GM20431 (cell line): ENCODE results near the gene TFCP2L1.
"Not testable (repeated sequence)": the region's sequence is repeated elsewhere in the genome, so short reads cannot be mapped to it uniquely, and the experiment has no call there.

Source experiments
- in situ Hi-C: fragments of 300-500 bp; cut with MseI, MboI; formaldehyde crosslinking; loops from one replicate; pipeline ENCODE4 v1.15.0; 2020; ENCODE audit warnings: low sequenced_read_pairs; ENCODE audit not compliant: unreplicated experiment

Gene TFCP2L1

GRCh38 chr2:121284463-121285449 is at the start of gene TFCP2L1:
TFCP2L1 (minus strand) TSS chr2:121285202; CDS start chr2:121285109, 93 bp downstream.
- in situ Hi-C loops: no loop called here

GRCh38 chr2:121333834-121334558 is 49.0 kb upstream of the TFCP2L1 start:
- in situ Hi-C loops: no loop called here

GRCh38 chr2:121333231-121333630 is 48.2 kb upstream of the TFCP2L1 start:
- in situ Hi-C loops: no loop called here

GRCh38 chr2:121331324-121331723 is 46.3 kb upstream of the TFCP2L1 start:
- in situ Hi-C loops: not testable (repeated sequence)

GRCh38 chr2:121330921-121331320 is 45.9 kb upstream of the TFCP2L1 start:
- in situ Hi-C loops: no loop called here

- in situ Hi-C loops: no loop called here
Measured at GRCh38 chr2:121329786-121330185, 44.8 kb upstream of the TFCP2L1 start.

GRCh38 chr2:121326628-121327027 is 41.6 kb upstream of the TFCP2L1 start:
- in situ Hi-C loops: no loop called here

- in situ Hi-C loops: no loop called here
Measured at GRCh38 chr2:121324601-121325000, 39.6 kb upstream of the TFCP2L1 start.

GRCh38 chr2:121321476-121321875 is 36.5 kb upstream of the TFCP2L1 start:
- in situ Hi-C loops: no loop called here

GRCh38 chr2:121319941-121320340 is 34.9 kb upstream of the TFCP2L1 start:
- in situ Hi-C loops: no loop called here

- in situ Hi-C loops: no loop called here
Measured at GRCh38 chr2:121316986-121317385, 32.0 kb upstream of the TFCP2L1 start.

- in situ Hi-C loops: not testable (repeated sequence)
Measured at GRCh38 chr2:121313701-121314100, 28.7 kb upstream of the TFCP2L1 start.

GRCh38 chr2:121309801-121310200 is 24.8 kb upstream of the TFCP2L1 start:
- in situ Hi-C loops: no loop called here

GRCh38 chr2:121309323-121309722 is 24.3 kb upstream of the TFCP2L1 start:
- in situ Hi-C loops: no loop called here

GRCh38 chr2:121307048-121307447 is 22.0 kb upstream of the TFCP2L1 start:
- in situ Hi-C loops: no loop called here

GRCh38 chr2:121304941-121305340 is 19.9 kb upstream of the TFCP2L1 start:
- in situ Hi-C loops: no loop called here

GRCh38 chr2:121303531-121304263 is 18.7 kb upstream of the TFCP2L1 start:
- in situ Hi-C loops: no loop called here

- in situ Hi-C loops: not testable (repeated sequence)
Measured at GRCh38 chr2:121301190-121301589, 16.2 kb upstream of the TFCP2L1 start.

- in situ Hi-C loops: no loop called here
Measured at GRCh38 chr2:121298476-121298875, 13.5 kb upstream of the TFCP2L1 start.

GRCh38 chr2:121297866-121298265 is 12.9 kb upstream of the TFCP2L1 start:
- in situ Hi-C loops: not testable (repeated sequence)
